Caco-2 (cell line): ENCODE measurements around the gene ABHD5. TPM values are rescaled to one million over a fixed set of nuclear protein-coding genes. Genes with fewer than 3 reads are reported as not detected.
A peak's percentile ranks its signal among the peaks of the same experiment; 100 is the strongest.

Experiments
- BruUV-seq: library from RNA; stranded (reverse); fragments of 400-500 nt; replicated peaks from 2 replicates; lab custom pipeline; 2021; lab: Mats Ljungman, UMichigan
- CTCF ChIA-PET: fragments of 300-600 bp; sonication (Branson Sonifier 250); formaldehyde crosslinking; loops from one replicate; lab custom pipeline; 2022; ENCODE audit warnings: antibody characterized with exemption; lab: Charles Lee
- POLR2A ChIA-PET: fragments of 300-600 bp; sonication (Branson Sonifier 250); formaldehyde crosslinking; loops from one replicate; lab custom pipeline; 2022; ENCODE audit warnings: antibody characterized with exemption; lab: Charles Lee
- DNase-seq, 2 experiments: peaks; one replicate each; pipeline versions ENCODE4 v3.0.0 to v3.0.0-alpha.2; 2020 to 2022
- H3K27me3 ChIP-seq: replicated peaks from 2 replicates; pipeline ENCODE4 v1.6.0; 2011; ENCODE audit warnings: low read length; ENCODE audit not compliant: control insufficient read depth, insufficient read depth
- H3K36me3 ChIP-seq: 2 replicates; pipeline ENCODE4 v1.5.1; 2011; ENCODE audit warnings: low read length; ENCODE audit not compliant: control insufficient read depth, insufficient read depth
- H3K4me1 ChIP-seq: fragments of 250-450 bp; sonication (Bioruptor Pico); 2 replicates; pipeline ENCODE4 v1.5.1; 2020; ENCODE audit warnings: mild to moderate bottlenecking
- H3K4me3 ChIP-seq: 2 replicates; pipeline ENCODE4 v1.5.1; 2011; ENCODE audit warnings: low read depth, mild to moderate bottlenecking, control low read depth, low read length
- H3K9me3 ChIP-seq: fragments of 250-450 bp; sonication (Bioruptor Pico); 2 replicates; pipeline ENCODE4 v1.5.1; 2020; ENCODE audit warnings: mild to moderate bottlenecking, moderate library complexity
- H3K27ac Mint-ChIP-seq: one replicate; pipeline ENCODE4 v1.8.0; 2022; ENCODE audit warnings: mixed read lengths; ENCODE audit not compliant: unreplicated experiment
- H3K27me3 Mint-ChIP-seq: one replicate; pipeline ENCODE4 v1.8.0; 2022; ENCODE audit warnings: mixed read lengths; ENCODE audit not compliant: insufficient read depth, unreplicated experiment
- H3K36me3 Mint-ChIP-seq: one replicate; pipeline ENCODE4 v1.8.0; 2022; ENCODE audit warnings: mild to moderate bottlenecking, mixed read lengths; ENCODE audit not compliant: insufficient read depth, unreplicated experiment
- H3K4me1 Mint-ChIP-seq: one replicate; pipeline ENCODE4 v1.8.0; 2022; ENCODE audit warnings: low read depth, mixed read lengths; ENCODE audit not compliant: unreplicated experiment
- H3K4me3 Mint-ChIP-seq: one replicate; pipeline ENCODE4 v1.8.0; 2022; ENCODE audit warnings: mild to moderate bottlenecking, moderate library complexity, mixed read lengths; ENCODE audit not compliant: unreplicated experiment
- H3K9me3 Mint-ChIP-seq: one replicate; pipeline ENCODE4 v1.8.0; 2022; ENCODE audit warnings: mixed read lengths; ENCODE audit not compliant: unreplicated experiment
- intact Hi-C: fragments of 100-400 bp; cut with micrococcal nuclease; formaldehyde crosslinking; loops from one replicate; pipeline ENCODE4 v1.10.0; 2022; ENCODE audit not compliant: unreplicated experiment
- total RNA-seq: library from RNA; stranded (reverse); gene quantifications from 2 replicates; pipeline ENCODE4 v1.2.3, GENCODE V29; 2022
- TF ChIP-seq, protein P1 (sequence below), 2 experiments: fragments of 200-600 bp in 1 of 2; IDR thresholded peaks; 1 replicate in 1 of 2; 2 replicates in 1 of 2; pipeline versions ENCODE4 v1.5.1 to v1.8.0; 2011 to 2022; ENCODE audit warnings: antibody characterized with exemption in 1 of 2, control low read depth in 1 of 2, inconsistent platforms in 1 of 2, low read depth in 1 of 2, low read length in 1 of 2, mild to moderate bottlenecking in 1 of 2, moderate library complexity in 1 of 2; ENCODE audit not compliant: insufficient read depth in 1 of 2, severe bottlenecking in 1 of 2, unreplicated experiment in 1 of 2

ABHD5 gene
- total RNA-seq, 1 experiment from 2014 or later: 12.3 TPM

GRCh38 chr3:43689166-43689565, 1.6 kb upstream of the ABHD5 start:
- ChIA-PET CTCF (no interaction called here), POLR2A (no interaction called here)
- TF ChIP-seq, protein P1, sequence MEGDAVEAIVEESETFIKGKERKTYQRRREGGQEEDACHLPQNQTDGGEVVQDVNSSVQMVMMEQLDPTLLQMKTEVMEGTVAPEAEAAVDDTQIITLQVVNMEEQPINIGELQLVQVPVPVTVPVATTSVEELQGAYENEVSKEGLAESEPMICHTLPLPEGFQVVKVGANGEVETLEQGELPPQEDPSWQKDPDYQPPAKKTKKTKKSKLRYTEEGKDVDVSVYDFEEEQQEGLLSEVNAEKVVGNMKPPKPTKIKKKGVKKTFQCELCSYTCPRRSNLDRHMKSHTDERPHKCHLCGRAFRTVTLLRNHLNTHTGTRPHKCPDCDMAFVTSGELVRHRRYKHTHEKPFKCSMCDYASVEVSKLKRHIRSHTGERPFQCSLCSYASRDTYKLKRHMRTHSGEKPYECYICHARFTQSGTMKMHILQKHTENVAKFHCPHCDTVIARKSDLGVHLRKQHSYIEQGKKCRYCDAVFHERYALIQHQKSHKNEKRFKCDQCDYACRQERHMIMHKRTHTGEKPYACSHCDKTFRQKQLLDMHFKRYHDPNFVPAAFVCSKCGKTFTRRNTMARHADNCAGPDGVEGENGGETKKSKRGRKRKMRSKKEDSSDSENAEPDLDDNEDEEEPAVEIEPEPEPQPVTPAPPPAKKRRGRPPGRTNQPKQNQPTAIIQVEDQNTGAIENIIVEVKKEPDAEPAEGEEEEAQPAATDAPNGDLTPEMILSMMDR (IDR thresholded peaks at IDR 0.05; ENCODE audit: insufficient read depth in 1 of 2, low read depth in 1 of 2, low read length in 1 of 2, severe bottlenecking in 1 of 2, unreplicated experiment in 1 of 2): no peak
- peaks cover 10% of the 10 kb centered on the region for H3K4me1 Mint-ChIP-seq
- intact Hi-C loops: no loop called here
- no peaks in the 10 kb centered on the region for H3K9me3 ChIP-seq
- H3K36me3 Mint-ChIP-seq: peaks cover 8% of the 10 kb centered on the region
- no TSS peak for BruUV-seq
- H3K4me3 Mint-ChIP-seq: peak overlapping the region; percentile 97
- peak overlapping the region; percentile 90 for H3K27ac Mint-ChIP-seq
- no peak for DNase-seq
- no peaks in the 10 kb centered on the region for H3K27me3 ChIP-seq
- H3K9me3 Mint-ChIP-seq: no peaks in the 10 kb centered on the region
- H3K27me3 Mint-ChIP-seq: no peaks in the 10 kb centered on the region
- H3K4me3 ChIP-seq: peak overlapping the region; percentile 74
- H3K4me1 ChIP-seq: peaks cover 14% of the 10 kb centered on the region; the same call in 1 of the 2 replicates
- H3K36me3 ChIP-seq: no peaks in the 10 kb centered on the region

- Mint-ChIP-seq H3K27me3 (no peaks in the 10 kb centered on the region), H3K36me3 (peaks cover 8% of the 10 kb centered on the region), H3K9me3 (no peaks in the 10 kb centered on the region), H3K27ac (peak overlapping the region; percentile 90), H3K4me3 (peak overlapping the region; percentile 97), H3K4me1 (peaks cover 10% of the 10 kb centered on the region)
- intact Hi-C loops: loop anchor here (1.0 to 5.0 kb wide), 2 partner anchors 47 to 68 kb away; partner anchors contain the start of gene ANO10
- DNase-seq: no peak
- no peaks in the 10 kb centered on the region for H3K9me3 ChIP-seq
- CTCF ChIA-PET: interaction anchor here (0.5 to 1.0 kb wide), 2 partner anchors 68 to 117 kb away, joined by 4 read pairs; partner anchors contain the start of gene ANO10
- TF ChIP-seq, protein P1 (IDR thresholded peaks at IDR 0.05; ENCODE audit: insufficient read depth in 1 of 2, low read depth in 1 of 2, low read length in 1 of 2, severe bottlenecking in 1 of 2, unreplicated experiment in 1 of 2): no peak
- peaks cover 14% of the 10 kb centered on the region; the same call in 1 of the 2 replicates for H3K4me1 ChIP-seq
- peak overlapping the region; percentile 74 for H3K4me3 ChIP-seq
- BruUV-seq: TSS peak; percentile 54
- no peaks in the 10 kb centered on the region for H3K36me3 ChIP-seq
- POLR2A ChIA-PET: interaction anchor here (0.7 to 1.8 kb wide), 5 partner anchors 68 to 674 kb away, joined by 3 to 16 read pairs (median 13); partner anchors contain the start of gene ANO10
- H3K27me3 ChIP-seq: no peaks in the 10 kb centered on the region
Observed at GRCh38 chr3:43689766-43690399, 855 bp upstream of the ABHD5 start.

- POLR2A ChIA-PET: interaction anchor here (1.8 kb wide), 1 partner anchor 69 kb away, joined by 16 read pairs; the partner anchor contains the start of gene ANO10
- peak; percentile 82 to 88 for DNase-seq
- Histone ChIP-seq H3K36me3 (no peaks in the 10 kb centered on the region), H3K4me3 (peak overlapping the region; percentile 74), H3K4me1 (peaks cover 25% of the 10 kb centered on the region), H3K9me3 (no peaks in the 10 kb centered on the region), H3K27me3 (no peaks in the 10 kb centered on the region)
- Mint-ChIP-seq H3K36me3 (peaks cover 8% of the 10 kb centered on the region), H3K4me3 (peak overlapping the region; percentile 97), H3K4me1 (peaks cover 16% of the 10 kb centered on the region), H3K27me3 (no peaks in the 10 kb centered on the region), H3K9me3 (no peaks in the 10 kb centered on the region), H3K27ac (peak overlapping the region; percentile 90)
- TF ChIP-seq, protein P1 (IDR thresholded peaks at IDR 0.05; ENCODE audit: insufficient read depth in 1 of 2, low read depth in 1 of 2, low read length in 1 of 2, severe bottlenecking in 1 of 2, unreplicated experiment in 1 of 2): no peak
- no TSS peak for BruUV-seq
- CTCF ChIA-PET: interaction anchor here (0.6 kb wide), 1 partner anchor 35 kb away, joined by 3 read pairs; no protein-coding TSS in a partner anchor
- intact Hi-C loops: loop anchor here (1.0 to 5.0 kb wide), 3 partner anchors 46 to 147 kb away; no protein-coding TSS in a partner anchor
Observed at GRCh38 chr3:43691120-43691995, 620 bp downstream of the ABHD5 start.
